ENCODE data around the gene CBFB. TPM values are rescaled to one million over a fixed set of nuclear protein-coding genes. Genes with fewer than 3 reads are reported as not detected.

The CBFB gene
- total and polyA plus RNA-seq, 2 experiments from 2014 or later = 66.3 to 197 TPM

GRCh38 chr16:67150047-67150832, 121.3 kb downstream of the CBFB start:
- Histone ChIP-seq H3K27me3 (peaks cover 37% of the 10 kb centered on the region), H3K27ac (peak overlapping the region; percentile 5), H3K9me3 (ENCODE audit: low read depth) (no peaks in the 10 kb centered on the region), H3K4me1 (ENCODE audit: low read depth) (no peaks in the 10 kb centered on the region), H3K36me3 (peaks cover 7% of the 10 kb centered on the region), H3K4me3 (peak overlapping the region; percentile 47)
- peak; percentile 14 for TF ChIP-seq CTCF (IDR thresholded peaks at IDR 0.05; ENCODE audit: low read depth, low read length)
- DNase-seq (ENCODE audit: low read depth in 1 of 2, low spot score in 1 of 2) = peak; percentile 66 to 90

Other genes starting within 250 kb of the CBFB start
- not detected in 2 replicates for gene TERB1, start 227.6 kb upstream of the CBFB start, total RNA-seq
- gene TERB1, start 227.6 kb upstream of the CBFB start, polyA plus RNA-seq = not detected in 2 replicates
- gene NAE1, start 198.2 kb upstream of the CBFB start, total RNA-seq = 39.5 and 45.2 TPM in 2 replicates
- 97.8 and 114 TPM in 2 replicates for gene NAE1, start 198.2 kb upstream of the CBFB start, polyA plus RNA-seq
- 0.27 and 1.0 TPM in 2 replicates for gene CA7, start 184.7 kb upstream of the CBFB start, total RNA-seq
- 0.46 and 1.2 TPM in 2 replicates for gene CA7, start 184.7 kb upstream of the CBFB start, polyA plus RNA-seq
- 6.0 and 19.4 TPM in 2 replicates for gene PDP2, start 148.6 kb upstream of the CBFB start, total RNA-seq
- 4.1 and 7.4 TPM in 2 replicates for gene PDP2, start 148.6 kb upstream of the CBFB start, polyA plus RNA-seq
- 0.07 and 4.4 TPM in 2 replicates for gene CDH16, start 110.3 kb upstream of the CBFB start, total RNA-seq
- not detected in 2 replicates for gene CDH16, start 110.3 kb upstream of the CBFB start, polyA plus RNA-seq
- gene RRAD, start 103.6 kb upstream of the CBFB start, total RNA-seq = 51.6 and 246 TPM in 2 replicates
- 73.8 and 318 TPM in 2 replicates for gene RRAD, start 103.6 kb upstream of the CBFB start, polyA plus RNA-seq
- gene CIAO2B, start 94.7 kb upstream of the CBFB start, total RNA-seq = 151 and 184 TPM in 2 replicates
- 194 and 242 TPM in 2 replicates for gene CIAO2B, start 94.7 kb upstream of the CBFB start, polyA plus RNA-seq
- 67.9 and 84.2 TPM in 2 replicates for gene CES2, start 93.6 kb upstream of the CBFB start, total RNA-seq
- 69.1 and 94.3 TPM in 2 replicates for gene CES2, start 93.6 kb upstream of the CBFB start, polyA plus RNA-seq
- 6.2 and 12.8 TPM in 2 replicates for gene CES3, start 67.9 kb upstream of the CBFB start, total RNA-seq
- gene CES3, start 67.9 kb upstream of the CBFB start, polyA plus RNA-seq = 4.7 and 6.4 TPM in 2 replicates
- 12.4 and 15.7 TPM in 2 replicates for gene CES4A, start 40.6 kb upstream of the CBFB start, total RNA-seq
- gene CES4A, start 40.6 kb upstream of the CBFB start, polyA plus RNA-seq = 14.7 and 19.9 TPM in 2 replicates
- 10.3 and 10.8 TPM in 2 replicates for gene PHAF1, start 80.8 kb downstream of the CBFB start, total RNA-seq
- 18.1 and 18.4 TPM in 2 replicates for gene PHAF1, start 80.8 kb downstream of the CBFB start, polyA plus RNA-seq
- gene B3GNT9, start 121.8 kb downstream of the CBFB start, total RNA-seq = 28.0 and 34.7 TPM in 2 replicates
- gene B3GNT9, start 121.8 kb downstream of the CBFB start, polyA plus RNA-seq = 18.0 and 30.4 TPM in 2 replicates
- 5.4 and 12.2 TPM in 2 replicates for gene TRADD, start 130.8 kb downstream of the CBFB start, total RNA-seq
- gene TRADD, start 130.8 kb downstream of the CBFB start, polyA plus RNA-seq = 6.7 and 11.9 TPM in 2 replicates
- gene FBXL8, start 130.8 kb downstream of the CBFB start, total RNA-seq = 8.7 and 9.0 TPM in 2 replicates
- gene FBXL8, start 130.8 kb downstream of the CBFB start, polyA plus RNA-seq = 6.8 and 9.3 TPM in 2 replicates
- 0.63 and 7.9 TPM in 2 replicates for gene HSF4, start 135.6 kb downstream of the CBFB start, total RNA-seq
- 1.7 and 2.6 TPM in 2 replicates for gene HSF4, start 135.6 kb downstream of the CBFB start, polyA plus RNA-seq
- 33.7 and 40.6 TPM in 2 replicates for gene NOL3, start 141.4 kb downstream of the CBFB start, total RNA-seq
- 19.4 and 31.1 TPM in 2 replicates for gene NOL3, start 141.4 kb downstream of the CBFB start, polyA plus RNA-seq
- 57.8 and 78.1 TPM in 2 replicates for gene MATCAP1, start 154.8 kb downstream of the CBFB start, total RNA-seq
- gene MATCAP1, start 154.8 kb downstream of the CBFB start, polyA plus RNA-seq = 47.8 and 53.7 TPM in 2 replicates
- 2.9 and 3.7 TPM in 2 replicates for gene EXOC3L1, start 161.0 kb downstream of the CBFB start, total RNA-seq
- gene EXOC3L1, start 161.0 kb downstream of the CBFB start, polyA plus RNA-seq = 2.8 and 4.3 TPM in 2 replicates
- 85.2 and 99.4 TPM in 2 replicates for gene E2F4, start 163.0 kb downstream of the CBFB start, total RNA-seq
- 66.2 and 68.0 TPM in 2 replicates for gene E2F4, start 163.0 kb downstream of the CBFB start, polyA plus RNA-seq
- gene ELMO3, start 170.0 kb downstream of the CBFB start, total RNA-seq = 0.28 and 1.1 TPM in 2 replicates
- 0.15 and 0.97 TPM in 2 replicates for gene ELMO3, start 170.0 kb downstream of the CBFB start, polyA plus RNA-seq
- 29.6 and 30.2 TPM in 2 replicates for gene TMEM208, start 198.0 kb downstream of the CBFB start, total RNA-seq
- 64.5 and 89.0 TPM in 2 replicates for gene TMEM208, start 198.0 kb downstream of the CBFB start, polyA plus RNA-seq
- 12.0 and 17.9 TPM in 2 replicates for gene FHOD1, start 218.3 kb downstream of the CBFB start, total RNA-seq
- gene FHOD1, start 218.3 kb downstream of the CBFB start, polyA plus RNA-seq = 18.5 and 21.7 TPM in 2 replicates
- 1.6 and 4.6 TPM in 2 replicates for gene SLC9A5, start 219.8 kb downstream of the CBFB start, total RNA-seq
- gene SLC9A5, start 219.8 kb downstream of the CBFB start, polyA plus RNA-seq = 4.5 and 8.4 TPM in 2 replicates